ENCODE measurements around the gene EVA1B.

GRCh38 chr1:36339615-36340014, 16.2 kb upstream of the EVA1B start:
- no peak for TF ChIP-seq POLR2A (IDR thresholded peaks at IDR 0.05)
- TF ChIP-seq CTCF (IDR thresholded peaks at IDR 0.05) = no peak
